GM21576 (cell line): ENCODE results near the gene TFE3.
"Not testable (repeated sequence)": the region's sequence is repeated elsewhere in the genome, so short reads cannot be mapped to it uniquely, and the experiment has no call there.

ENCODE experiments used
- ATAC-seq: cut with Tn5 transposase; IDR thresholded peaks from one replicate; pipeline ENCODE4 v1.9.1; 2021; ENCODE audit warnings: mild to moderate bottlenecking, moderate library complexity; ENCODE audit not compliant: unreplicated experiment

Gene TFE3

DNA sequence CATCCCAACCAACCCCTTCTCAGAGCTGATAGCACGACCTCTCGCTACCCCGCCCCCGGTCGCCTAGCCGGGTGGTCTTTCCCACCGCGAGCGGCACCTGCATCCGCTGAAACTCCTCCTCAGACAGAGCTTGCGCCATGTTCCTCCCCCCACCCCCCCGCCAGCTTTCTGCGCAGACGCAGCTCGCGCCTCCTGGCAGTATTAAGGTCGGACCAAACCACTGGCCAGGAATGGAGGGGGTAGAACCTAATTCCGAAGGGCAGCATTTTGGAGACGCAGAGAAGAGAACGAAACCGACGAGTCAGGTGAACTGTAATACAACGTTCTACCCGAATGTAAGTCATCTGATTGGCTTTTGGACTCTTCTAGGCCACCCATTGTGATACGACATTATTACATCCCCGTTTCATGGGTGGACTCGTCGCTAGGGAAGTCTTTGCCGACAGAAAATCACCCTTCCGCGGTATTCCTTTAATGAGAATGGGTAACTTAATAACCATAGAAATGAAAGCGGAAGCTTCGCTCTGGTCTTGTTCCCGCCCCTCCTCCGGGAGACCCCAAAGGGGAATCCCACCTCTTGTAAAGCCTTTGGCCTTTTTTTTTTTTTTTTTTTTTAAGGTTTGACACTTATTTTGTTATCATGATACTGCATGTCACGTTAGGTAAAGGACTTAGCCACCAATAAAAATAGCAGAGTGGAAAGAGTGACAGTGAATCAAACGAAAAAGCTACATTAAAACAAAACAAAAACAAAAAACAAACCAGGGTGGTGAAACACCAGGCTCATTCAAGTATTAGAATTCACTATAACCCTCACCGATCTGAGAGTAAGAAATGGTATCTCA, 40.8 kb downstream of the TFE3 start, which contains the start of gene GRIPAP1:
GRIPAP1 (minus strand) TSS at position 174 of the 845 bp plus-strand sequence; CDS start at position 139, 35 bp downstream.
- ATAC-seq: peak; percentile 78

- ATAC-seq: peak; percentile 15
Measured at GRCh38 chrX:49001521-49002090, 41.6 kb downstream of the TFE3 start.

- no peak for ATAC-seq
Measured at GRCh38 chrX:49000636-49001035, 42.5 kb downstream of the TFE3 start.

DNA sequence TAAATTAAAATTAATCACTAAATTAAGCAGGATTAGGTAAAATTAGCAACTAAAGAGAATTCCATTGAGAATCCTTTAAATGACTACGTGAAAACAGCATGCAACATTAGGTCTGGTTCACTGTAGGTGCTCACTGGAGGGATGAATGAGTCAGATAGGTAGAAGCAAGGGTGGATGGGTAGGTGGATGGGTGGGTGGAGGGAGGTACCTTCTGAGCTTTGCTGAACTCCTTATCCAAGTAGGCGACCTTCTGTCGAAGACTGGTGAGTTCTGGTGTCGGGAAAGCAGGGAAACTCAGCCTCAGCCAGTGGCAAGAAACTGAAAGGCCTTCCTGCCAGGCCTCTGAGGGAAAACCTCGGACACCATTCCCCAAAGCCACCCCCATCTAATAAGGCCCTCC, 44.1 kb downstream of the TFE3 start:
- ATAC-seq: no peak

- ATAC-seq: no peak
Measured at GRCh38 chrX:48998391-48998790, 44.8 kb downstream of the TFE3 start.

DNA sequence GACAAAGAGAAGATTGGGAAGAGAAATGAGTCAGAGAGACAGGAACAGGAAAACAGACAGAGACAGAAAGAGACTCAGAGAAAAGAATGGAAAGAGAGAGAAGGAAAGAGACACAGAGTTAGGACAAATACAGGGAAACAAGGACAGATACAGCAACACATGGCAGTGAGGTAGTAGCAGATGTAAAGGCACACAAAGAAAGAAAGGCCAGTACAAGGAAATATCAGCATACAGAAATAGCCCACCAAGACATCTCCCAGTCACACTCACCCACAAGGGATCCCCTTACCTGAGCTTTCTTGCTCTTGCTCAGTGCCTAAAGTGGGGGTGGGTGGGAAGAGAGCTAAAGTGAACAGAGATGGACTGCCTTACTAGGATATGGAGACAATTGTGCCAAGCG, 45.3 kb downstream of the TFE3 start:
- no peak for ATAC-seq

GRCh38 chrX:48997455-48997854, 45.7 kb downstream of the TFE3 start:
- ATAC-seq: no peak

- no peak for ATAC-seq
Measured at GRCh38 chrX:48996969-48997368, 46.2 kb downstream of the TFE3 start.

DNA sequence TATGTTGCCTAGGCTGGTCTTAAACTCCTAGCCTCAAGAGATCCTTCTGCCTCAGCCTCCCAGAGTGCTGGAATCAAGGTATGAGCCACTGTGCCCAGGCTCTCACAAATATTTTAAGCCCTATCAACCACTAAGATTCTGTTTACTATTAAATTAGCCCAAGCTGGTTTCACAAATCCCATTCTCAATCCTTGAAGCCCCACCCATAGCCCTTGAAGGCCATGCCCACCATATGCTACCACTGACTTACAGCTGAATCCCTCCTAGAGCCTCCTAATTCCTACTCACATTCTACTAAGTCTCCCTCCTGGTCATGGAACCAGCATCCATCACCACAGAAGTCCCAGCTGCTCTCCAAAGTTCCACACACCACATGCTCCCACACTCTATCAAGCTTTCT, 50.8 kb downstream of the TFE3 start:
- no peak for ATAC-seq

DNA sequence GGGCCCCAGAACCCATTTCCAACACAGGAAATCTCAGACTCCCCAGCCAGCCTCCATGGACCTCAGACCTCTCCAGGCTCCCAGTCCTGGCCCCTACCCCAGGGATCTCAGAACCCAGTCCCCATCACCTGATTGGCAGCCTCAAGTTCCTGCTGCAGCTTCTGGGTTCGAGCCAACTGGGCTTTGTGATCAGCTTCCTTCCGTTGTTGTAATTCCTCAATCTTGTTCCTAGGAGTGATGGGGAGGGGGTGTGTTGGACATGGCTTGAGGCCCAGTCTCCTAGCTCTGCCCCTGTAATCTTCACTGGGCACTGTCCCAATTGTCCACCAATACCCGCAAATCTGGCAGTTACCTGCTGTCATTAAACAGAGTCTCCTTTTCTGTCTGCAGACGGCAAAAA, 53.7 kb downstream of the TFE3 start:
- ATAC-seq: no peak

GRCh38 chrX:48983896-48984295, 59.3 kb downstream of the TFE3 start:
- no peak for ATAC-seq

- ATAC-seq: no peak
Measured at GRCh38 chrX:48983081-48983480, 60.1 kb downstream of the TFE3 start.

GRCh38 chrX:48981178-48981577, 62.0 kb downstream of the TFE3 start:
- ATAC-seq: no peak

- ATAC-seq: not testable (repeated sequence)
Measured at GRCh38 chrX:48980341-48980740, 62.8 kb downstream of the TFE3 start.
